WERI-Rb-1 (cell line): ENCODE measurements around the gene ARSA.

Experiments
- DNase-seq: peaks from one replicate; pipeline ENCODE4 v3.0.0-alpha.2; 2020
- H3K27ac ChIP-seq: fragments of 250-450 bp; sonication (Bioruptor Pico); 2 replicates; pipeline ENCODE4 v1.5.1; 2020; ENCODE audit warnings: mild to moderate bottlenecking, moderate library complexity
- H3K27me3 ChIP-seq: fragments of 250-450 bp; sonication (Bioruptor Pico); 2 replicates; pipeline ENCODE4 v1.5.1; 2021; ENCODE audit warnings: mild to moderate bottlenecking, low read depth, moderate library complexity; ENCODE audit not compliant: insufficient read depth, severe bottlenecking
- H3K36me3 ChIP-seq: fragments of 250-450 bp; sonication (Bioruptor Pico); 2 replicates; pipeline ENCODE4 v1.5.1; 2020; ENCODE audit warnings: mild to moderate bottlenecking, moderate library complexity
- H3K4me3 ChIP-seq: 2 replicates; pipeline ENCODE4 v1.5.1; 2011; ENCODE audit warnings: low read depth, mild to moderate bottlenecking, control low read depth, low read length
- H3K9me3 ChIP-seq: fragments of 250-450 bp; sonication (Bioruptor Pico); 2 replicates; pipeline ENCODE4 v1.5.1; 2021; ENCODE audit warnings: mild to moderate bottlenecking, moderate library complexity; ENCODE audit not compliant: severe bottlenecking
- TF ChIP-seq, protein P1 (sequence below): IDR thresholded peaks from 2 replicates; pipeline ENCODE4 v1.5.1; 2011; ENCODE audit warnings: low read depth, mild to moderate bottlenecking, control low read depth, inconsistent platforms, low read length

The ARSA gene

GRCh38 chr22:50581950-50582492, 45.9 kb downstream of the ARSA start:
- Histone ChIP-seq H3K4me3 (peak overlapping the region; percentile 81), H3K9me3 (no peaks in the 10 kb centered on the region), H3K27ac (peak overlapping the region; percentile 98), H3K27me3 (no peaks in the 10 kb centered on the region), H3K36me3 (peaks cover 34% of the 10 kb centered on the region)
- DNase-seq, result no peak
- TF ChIP-seq, protein P1, sequence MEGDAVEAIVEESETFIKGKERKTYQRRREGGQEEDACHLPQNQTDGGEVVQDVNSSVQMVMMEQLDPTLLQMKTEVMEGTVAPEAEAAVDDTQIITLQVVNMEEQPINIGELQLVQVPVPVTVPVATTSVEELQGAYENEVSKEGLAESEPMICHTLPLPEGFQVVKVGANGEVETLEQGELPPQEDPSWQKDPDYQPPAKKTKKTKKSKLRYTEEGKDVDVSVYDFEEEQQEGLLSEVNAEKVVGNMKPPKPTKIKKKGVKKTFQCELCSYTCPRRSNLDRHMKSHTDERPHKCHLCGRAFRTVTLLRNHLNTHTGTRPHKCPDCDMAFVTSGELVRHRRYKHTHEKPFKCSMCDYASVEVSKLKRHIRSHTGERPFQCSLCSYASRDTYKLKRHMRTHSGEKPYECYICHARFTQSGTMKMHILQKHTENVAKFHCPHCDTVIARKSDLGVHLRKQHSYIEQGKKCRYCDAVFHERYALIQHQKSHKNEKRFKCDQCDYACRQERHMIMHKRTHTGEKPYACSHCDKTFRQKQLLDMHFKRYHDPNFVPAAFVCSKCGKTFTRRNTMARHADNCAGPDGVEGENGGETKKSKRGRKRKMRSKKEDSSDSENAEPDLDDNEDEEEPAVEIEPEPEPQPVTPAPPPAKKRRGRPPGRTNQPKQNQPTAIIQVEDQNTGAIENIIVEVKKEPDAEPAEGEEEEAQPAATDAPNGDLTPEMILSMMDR, result no peak

GRCh38 chr22:50581031-50581949, 46.7 kb downstream of the ARSA start:
- Histone ChIP-seq H3K9me3 (no peaks in the 10 kb centered on the region), H3K4me3 (peak overlapping the region; percentile 81), H3K27me3 (no peaks in the 10 kb centered on the region), H3K27ac (peak overlapping the region; percentile 98), H3K36me3 (peaks cover 34% of the 10 kb centered on the region)
- TF ChIP-seq, protein P1, result no peak
- DNase-seq, result no peak

- DNase-seq, result no peak
These were observed 48.2 kb downstream of the ARSA start for GRCh38 chr22:50579752-50580151.

DNA sequence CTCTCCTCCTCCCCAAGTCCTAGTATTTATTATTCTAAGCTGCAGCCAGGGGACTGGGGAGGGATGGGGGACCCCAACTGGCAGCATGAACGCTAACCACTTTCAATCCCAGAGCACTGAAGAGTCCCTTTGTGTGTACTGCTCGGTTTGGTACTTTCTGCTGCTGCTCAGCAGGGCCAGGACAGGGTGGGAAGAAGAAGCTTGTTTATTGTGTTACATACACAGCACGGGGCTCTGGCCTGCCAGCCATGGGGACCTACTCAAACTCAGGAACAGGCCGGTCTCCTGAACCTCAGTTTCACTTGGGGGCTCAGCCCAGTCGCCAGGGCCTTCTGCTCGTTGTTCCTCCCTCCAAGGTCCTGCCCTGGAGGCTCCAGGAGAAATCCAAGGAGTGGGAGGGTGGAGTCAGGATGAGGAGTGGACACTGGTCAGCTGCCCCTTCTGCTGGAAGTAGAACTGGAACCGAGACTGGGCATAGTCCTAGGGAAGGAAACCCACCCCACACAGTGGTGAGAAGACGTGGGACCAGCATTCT, 49.1 kb downstream of the ARSA start:
- H3K27me3 ChIP-seq, result no peaks in the 10 kb centered on the region
- H3K36me3 ChIP-seq, result peaks cover 42% of the 10 kb centered on the region
- H3K9me3 ChIP-seq, result no peaks in the 10 kb centered on the region
- H3K4me3 ChIP-seq, result no peak overlapping the region
- no peak for DNase-seq
- TF ChIP-seq, protein P1, result no peak
- no peak overlapping the region for H3K27ac ChIP-seq

More at GRCh38 chr22:50579752-50580151, 48.2 kb downstream of the ARSA start:
- Histone ChIP-seq H3K36me3 (peaks cover 42% of the 10 kb centered on the region), H3K27me3 (no peaks in the 10 kb centered on the region), H3K27ac (no peak overlapping the region), H3K4me3 (no peak overlapping the region), H3K9me3 (no peaks in the 10 kb centered on the region)
- TF ChIP-seq, protein P1, result no peak

DNA sequence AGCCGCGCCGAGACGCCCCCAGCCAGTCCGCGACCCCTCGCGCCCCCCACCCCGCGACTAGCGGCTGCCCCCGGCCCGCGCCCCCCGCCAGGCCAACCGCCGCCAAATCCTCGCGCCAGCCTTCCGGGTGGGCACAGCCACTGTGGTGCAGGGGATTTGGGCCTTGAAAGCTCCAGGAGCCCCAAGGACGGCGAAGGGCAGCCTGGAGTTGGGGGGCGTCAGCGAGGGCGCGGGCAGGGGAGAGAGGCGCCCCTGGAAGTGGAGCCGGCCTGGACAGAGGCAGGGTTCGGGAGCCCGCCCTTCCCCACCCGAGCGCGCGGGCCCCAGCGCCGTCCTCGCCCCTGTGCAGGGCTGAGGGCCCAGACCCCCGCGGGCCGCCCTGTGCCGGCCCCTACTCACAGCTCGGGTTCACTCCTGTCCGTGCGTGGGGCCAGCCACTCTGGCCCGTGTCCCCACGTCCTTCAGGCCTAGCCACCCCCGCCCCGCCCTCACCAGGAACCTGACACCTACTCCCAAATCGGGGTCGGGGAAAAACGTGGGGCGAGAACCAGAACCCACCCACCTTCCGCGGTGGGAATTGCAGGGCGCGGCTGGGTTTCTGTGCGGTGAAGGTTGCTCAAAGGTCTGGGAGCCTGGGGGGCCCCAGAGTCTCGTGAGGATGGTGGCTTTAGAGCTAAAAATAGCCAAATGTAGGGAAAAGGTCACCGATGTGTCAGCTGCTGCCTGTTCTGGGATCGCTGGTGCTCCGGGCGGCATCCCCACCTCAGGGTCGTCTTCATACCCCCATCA, 49.8 kb downstream of the ARSA start, which contains the start of gene CPT1B:
CPT1B (minus strand) TSS at position 441 of the 789 bp plus-strand sequence. CDS start 512 bp downstream, outside the sequence.
- H3K36me3 ChIP-seq, result peaks cover 39% of the 10 kb centered on the region
- no peak within 1 kb of the TSS; the same call in 1 of the 2 replicates for H3K27ac ChIP-seq
- no peak for DNase-seq
- no peak within 1 kb of the TSS for H3K4me3 ChIP-seq
- TF ChIP-seq, protein P1, result no peak
- no peaks in the 10 kb centered on the region for H3K27me3 ChIP-seq
- no peaks in the 10 kb centered on the region for H3K9me3 ChIP-seq
